SKM-1 treated with dmso at 0.1 percent for 144 hours (cell line): ENCODE measurements around the gene RPAP3.

Experiments used
- DNase-seq: peaks from one replicate; lab custom pipeline; 2025; ENCODE audit not compliant: unreplicated experiment; lab: John Stamatoyannopoulos, UW

The RPAP3 gene

DNA sequence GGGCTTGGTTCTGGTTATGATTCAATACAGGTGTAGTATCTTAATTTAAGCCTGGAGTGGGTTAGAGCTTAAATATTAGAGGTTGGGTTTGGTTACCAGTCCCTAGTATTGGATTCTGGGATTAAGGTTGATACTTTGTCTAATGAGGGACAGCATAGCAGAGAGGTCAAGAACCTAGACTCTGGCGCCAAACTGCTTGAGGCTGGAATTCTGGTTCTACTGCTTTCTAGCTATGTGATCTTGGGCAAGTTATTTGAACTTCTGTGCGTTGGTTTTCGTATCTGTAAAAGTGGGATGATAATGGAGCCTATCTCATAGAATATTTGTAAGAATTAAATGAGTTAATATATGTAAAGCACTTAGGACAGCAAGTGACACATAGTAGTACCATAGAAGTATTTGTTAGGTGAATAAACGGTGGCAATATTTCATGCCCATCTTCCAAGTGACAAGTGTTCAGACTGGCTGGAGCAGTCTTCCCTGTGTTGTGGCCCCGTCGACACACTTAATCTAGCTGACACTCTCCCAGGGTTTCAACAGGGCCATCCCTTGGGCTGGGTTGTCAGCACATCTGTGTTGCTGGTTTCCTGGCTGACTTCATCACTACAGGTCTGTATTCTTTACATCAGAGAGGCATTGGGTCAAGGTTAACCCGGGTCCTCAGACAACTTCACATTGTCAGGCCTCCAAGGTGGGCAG lies 16.5 kb upstream of the RPAP3 start:
- no peak for DNase-seq

DNA sequence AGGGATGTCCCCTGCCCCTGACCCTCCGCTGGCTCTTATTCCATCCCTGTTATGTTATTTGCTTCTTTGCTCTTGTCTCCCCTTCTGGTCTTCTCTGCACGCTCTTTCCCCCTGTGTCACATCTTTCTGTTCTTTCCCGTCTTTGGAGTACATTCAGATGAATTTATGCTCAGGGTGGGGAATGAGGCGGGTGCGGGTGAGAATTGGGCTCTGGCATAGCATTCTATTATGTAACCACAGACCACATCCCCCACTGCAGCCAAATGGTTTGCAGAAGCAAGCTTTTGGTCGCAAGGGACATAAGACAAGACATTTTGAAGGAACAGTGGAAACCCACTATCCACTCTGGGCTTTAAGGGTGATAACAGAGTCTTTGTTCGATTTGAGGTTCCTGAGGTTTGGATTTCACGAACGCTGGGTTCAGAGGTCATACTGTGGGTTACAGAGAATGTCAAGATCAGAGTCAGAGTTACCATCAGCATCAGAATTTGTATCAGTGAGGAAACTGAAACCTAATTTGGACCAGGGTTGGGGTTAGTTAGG lies 15.7 kb upstream of the RPAP3 start:
- DNase-seq = peak; percentile 16

DNA sequence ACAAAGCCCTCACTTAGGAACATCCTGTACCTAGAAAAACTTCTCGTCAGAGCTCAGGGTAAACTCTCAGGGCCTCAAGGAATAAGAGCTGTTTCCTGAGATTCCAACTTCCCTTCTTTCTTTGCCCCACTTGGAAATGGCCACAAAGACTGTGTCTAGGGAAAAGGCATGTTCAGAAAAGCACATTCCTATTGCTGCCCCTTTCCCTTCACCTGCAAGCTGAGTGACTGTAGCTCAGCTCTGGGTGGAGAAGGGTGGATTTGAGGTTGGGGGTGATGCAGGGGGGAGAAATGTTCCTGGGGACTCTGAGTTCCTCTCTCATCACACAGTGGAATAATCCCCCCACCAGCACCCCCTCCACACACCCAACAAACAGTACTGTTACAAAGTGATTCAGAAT lies 12.7 kb upstream of the RPAP3 start:
- no peak for DNase-seq

DNA sequence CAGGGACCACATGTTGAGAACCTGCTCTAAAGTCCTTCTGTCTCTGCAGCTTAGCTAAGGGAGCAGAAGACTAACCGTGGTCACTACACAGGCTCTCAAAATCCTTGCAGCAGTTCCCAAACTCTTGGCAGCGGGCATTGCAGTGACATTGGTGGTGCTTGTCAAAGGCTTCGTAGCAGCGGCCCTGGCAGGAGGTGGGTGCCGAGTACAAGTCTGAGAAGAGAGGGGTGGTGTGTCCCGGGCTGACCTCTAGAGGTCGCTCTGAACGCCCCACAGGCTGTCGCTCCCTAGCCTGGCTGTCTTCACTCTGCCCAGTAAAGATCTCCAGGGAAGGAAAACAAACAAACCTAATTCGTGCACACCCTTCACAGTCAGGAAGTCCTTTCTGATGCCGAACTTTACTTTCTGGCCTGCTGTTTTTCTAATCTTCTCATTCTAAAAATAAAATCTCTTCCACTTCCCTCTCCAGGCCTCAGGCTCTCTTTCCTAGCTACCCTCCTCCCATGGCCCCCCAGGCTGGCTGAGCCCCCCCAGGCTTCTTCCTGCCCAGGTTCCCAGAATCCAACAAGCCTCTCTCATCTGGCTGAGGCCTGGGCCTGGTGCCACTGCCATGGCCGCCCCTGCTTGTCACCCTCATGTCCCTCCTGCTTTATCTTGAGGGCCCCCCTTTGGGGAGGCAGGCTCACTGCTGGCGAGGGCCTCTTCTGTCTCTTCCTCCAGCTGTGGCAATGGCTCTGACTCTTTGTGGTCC lies 11.8 kb upstream of the RPAP3 start:
- peak; percentile 24 for DNase-seq

DNA sequence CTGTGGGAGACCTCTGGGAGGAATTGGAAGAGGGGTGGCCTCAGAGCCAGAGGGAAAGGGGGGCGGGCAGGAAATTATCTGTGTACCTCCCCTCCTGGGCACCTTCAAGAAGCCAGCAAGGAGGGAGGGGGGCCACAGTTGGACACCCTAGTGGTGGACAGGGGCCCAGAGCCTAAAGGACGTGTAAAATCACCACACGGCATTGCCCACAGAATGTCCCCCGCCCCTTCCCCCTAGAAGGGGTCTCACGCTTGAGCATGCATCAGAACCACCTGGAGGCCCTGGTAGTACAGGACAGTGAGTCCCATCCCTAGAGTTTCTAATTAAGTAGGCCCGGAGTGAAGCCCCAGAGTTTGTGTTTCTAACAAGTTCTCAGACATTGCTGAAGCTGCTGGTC lies 11.2 kb upstream of the RPAP3 start:
- DNase-seq = no peak

DNA sequence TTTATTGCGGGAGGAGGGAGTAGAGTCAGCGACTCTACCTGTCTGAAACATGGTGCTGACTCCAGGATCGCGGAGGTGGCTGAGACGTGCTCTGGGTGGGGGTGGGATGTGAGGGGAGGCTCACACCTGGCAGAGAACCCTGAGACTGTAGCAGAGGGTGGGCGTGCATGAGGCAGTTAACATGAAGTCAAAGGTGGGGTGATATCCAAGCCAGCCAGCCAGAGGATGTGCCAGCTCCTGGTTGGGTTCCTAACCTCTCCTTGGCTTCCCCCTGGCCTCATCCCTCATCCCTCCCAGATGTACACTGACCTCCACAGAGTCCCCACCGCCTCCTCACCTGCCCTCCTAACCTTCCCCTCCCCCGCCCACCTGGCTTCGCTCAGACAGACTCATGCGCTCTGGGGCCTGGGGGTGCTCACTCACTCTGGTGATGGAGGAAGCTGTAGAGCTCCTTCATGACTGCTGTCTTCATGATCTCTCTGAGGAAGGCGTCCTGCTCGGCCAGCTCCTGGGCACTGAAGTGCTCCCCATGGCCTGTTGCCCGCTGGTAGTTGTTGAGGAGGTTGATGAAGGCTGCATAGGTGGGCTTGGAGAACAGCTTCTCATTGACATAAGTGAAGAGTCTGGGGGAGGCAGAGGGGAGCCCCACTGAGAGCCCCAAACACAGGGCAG lies 10.2 kb upstream of the RPAP3 start:
- no peak for DNase-seq

DNA sequence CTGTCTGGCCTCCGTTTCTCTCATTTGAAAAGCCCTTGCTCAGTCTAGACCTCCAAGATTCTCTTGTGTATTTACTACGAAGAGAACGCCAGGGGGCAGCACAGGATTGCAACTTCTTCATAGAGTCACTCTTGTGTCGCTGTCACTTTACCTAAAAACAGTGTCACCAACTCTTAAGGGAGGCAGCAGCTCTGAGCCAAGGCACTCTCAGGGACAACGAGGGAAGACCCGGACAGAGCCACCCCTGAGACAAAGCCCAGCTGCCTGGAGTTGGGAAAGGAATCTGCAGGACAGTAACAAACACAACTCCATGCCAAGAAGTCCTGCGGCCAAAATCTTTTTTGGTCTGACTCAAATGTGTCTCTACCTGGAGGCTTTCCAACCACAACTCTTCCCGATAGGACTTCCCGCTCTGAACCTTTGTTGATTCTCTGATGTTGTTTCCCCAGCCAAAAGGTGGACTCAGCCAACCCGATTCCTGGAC lies 9.6 kb upstream of the RPAP3 start:
- DNase-seq = peak; percentile 39

DNA sequence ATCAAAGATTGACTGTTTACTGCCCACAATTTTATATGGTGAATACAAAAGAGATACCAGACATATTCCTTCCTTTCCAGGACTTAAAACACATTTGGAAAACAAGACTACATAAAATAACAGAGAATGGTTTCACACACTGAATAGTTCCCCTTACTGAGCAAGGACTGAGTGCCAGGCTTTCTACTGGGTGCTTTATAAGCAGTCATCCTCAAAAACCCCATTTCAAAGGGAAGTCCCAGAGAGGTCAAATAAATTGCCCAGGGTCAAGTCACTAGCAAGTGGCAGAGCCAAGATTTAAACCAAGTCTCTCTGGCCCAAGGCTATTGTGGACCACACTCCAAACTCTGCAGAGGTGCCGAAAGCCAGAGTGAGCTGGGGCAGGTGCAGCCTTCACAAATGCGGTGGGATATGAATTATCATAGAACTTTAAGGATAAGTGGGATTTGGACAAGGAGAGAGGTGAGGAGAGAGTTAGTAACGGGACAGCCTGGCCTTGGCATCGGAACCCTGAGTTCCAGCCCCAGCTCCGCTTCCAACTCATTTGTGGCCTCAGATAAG lies 9.1 kb upstream of the RPAP3 start:
- no peak for DNase-seq

DNA sequence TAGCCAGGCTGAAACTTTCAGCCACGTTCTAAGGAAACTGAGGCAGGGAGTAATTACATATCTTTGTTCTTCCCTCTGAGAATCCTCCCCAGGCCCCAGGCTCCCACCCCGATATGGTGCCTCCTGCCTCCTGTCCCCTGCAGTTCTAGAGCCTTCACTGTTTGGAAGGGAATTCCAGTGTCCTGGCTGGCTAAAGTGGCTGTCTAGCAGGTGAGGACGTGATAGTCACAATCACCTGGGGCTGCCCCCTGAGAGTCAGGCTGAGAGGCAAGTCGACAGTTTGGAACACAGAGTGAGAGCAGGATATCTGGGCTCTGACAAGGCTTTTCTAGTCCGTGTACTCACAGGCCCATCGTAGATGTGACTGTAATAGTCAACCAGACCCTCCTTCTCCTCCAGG lies 6.3 kb upstream of the RPAP3 start:
- DNase-seq = no peak

DNA sequence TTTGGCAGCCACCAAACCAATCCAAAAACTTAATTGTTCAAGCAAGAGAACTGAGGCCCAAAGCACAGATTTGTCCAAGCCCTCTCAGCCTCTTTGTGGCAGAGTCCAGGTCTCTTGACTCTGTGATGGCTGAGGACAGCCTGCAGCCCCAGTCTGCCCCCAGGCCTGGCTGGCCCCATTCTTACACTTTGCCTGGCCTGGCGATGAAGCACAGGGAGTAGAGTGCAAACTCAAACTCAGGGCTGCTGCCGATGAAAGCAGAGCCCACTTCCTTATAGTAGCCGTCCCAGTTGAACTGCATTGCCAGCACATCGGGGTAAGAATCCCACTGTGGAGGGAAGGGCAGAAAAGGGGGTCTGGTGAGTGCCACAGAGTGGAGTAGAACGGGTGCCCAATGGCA lies 5.6 kb upstream of the RPAP3 start:
- DNase-seq = no peak

DNA sequence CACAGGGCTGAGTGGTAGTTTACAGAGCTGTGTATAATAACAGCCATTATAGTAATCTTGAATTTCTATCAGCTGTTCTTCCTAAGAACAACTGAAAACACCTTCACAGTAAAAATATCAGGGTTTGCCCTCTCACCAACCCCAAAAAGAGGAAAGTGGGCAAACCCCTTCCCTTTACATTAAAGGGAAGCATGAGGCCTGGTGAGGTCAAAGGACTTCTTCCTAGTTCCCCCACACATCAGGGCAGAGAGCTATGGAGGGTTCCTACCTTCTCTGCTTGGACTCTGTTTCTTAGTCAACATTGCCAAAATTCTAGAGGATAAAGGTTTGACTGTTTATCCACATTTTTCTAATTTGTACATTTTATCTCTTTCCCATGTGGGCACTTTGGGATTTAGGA lies 4.4 kb upstream of the RPAP3 start:
- DNase-seq = no peak

DNA sequence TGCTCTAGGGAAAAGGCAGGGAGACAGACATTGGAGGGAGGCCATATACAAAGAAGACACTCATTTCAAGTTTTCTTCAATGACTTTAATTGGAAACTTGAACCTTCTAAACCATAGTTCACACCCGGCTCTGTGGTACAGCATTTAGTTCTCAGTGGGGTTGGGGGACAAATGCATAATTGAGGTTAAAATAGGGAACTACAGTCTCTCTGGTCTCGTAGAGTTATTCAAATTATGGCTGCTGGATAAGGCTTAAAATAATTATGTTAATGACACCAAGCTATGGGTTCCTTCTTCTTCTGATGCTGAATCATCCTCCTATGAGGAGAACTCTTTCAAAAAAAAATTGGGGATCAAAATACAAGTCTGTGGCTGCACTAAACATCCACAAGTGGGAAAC lies 3.8 kb upstream of the RPAP3 start:
- DNase-seq = no peak

DNA sequence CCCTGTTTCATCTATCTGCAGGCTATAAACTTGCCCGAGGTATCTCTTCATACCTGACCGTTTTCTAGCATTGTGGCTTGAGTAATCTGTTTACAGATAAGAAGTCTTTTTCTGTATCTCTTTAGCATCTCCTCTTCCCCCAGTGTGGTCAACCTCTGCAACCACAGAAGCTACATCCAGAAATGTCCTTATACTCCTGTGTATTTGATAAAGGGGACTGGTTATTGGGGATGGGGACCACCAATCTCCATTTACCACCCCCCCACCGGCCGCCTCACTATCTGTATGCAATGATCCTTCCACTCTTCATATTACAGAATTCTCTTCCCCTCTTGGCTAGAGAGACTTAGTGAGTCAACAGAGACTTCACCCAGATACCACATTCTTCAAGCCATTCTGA lies 3.4 kb upstream of the RPAP3 start:
- no peak for DNase-seq

DNA sequence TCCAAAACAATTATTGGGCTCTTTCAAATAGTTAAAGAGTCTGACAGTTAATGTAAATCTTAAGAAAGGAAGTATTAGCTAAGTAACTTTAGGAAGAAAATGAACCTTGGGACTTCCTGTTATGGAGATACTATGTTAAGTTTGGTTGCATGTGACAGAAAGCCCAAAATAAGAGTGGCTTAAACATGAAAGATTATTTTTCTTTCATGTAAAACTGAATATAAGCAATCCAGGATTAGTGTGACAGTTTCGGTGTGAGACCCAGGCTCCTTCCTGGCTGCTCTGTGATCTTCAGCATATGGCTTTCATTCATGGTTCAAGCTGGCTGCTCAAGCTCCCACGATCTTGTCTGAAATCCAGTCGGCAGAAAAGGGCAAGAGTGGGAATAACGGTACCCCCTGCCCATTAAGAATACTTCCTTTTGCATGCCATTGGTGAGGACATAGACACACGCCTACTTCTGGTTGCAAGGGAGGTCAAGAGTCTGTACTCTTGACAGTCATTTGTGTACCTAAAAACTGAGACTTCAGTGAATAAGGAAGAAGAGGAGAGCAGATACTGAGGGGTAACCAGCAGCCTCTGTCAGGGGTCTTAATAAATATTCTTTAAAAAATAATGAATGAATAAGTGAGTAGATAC lies 2.2 kb upstream of the RPAP3 start:
- DNase-seq = no peak

DNA sequence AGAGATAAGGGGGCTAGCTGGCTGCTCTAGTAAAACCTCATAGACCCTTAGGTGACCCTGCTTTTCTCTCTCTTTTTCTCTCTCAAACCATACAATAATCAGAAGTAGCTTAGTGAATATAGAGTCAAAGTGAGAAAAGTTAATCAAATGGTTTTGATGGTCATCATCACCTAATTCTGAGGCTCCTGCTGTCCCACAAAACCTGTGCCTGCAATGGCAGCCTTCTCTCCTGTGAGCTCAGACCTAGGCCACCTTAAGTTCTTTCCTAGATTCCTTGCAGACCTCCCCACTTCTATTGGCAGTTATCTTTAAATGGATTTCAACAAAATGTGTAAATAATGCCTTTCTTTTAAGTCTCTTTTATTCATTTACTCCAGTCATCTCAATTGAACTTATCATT lies 1.5 kb upstream of the RPAP3 start:
- no peak for DNase-seq

DNA sequence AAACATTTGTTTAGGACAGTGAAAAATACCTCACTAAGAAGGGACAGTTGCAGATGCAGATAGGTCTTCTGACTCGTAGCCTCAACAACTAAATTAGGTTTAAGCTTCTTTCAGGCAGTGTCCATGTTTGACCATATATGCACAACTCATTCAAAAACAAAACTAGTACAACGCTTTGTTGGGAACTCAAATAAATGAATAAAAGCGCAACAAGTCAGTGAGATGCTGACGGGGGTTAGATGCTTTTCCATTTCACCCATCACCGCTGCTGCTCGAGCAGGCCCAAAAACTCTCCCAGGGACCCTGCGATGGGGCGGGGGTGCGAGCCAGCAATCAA lies 633 bp downstream of the RPAP3 start:
- no peak for DNase-seq

DNA sequence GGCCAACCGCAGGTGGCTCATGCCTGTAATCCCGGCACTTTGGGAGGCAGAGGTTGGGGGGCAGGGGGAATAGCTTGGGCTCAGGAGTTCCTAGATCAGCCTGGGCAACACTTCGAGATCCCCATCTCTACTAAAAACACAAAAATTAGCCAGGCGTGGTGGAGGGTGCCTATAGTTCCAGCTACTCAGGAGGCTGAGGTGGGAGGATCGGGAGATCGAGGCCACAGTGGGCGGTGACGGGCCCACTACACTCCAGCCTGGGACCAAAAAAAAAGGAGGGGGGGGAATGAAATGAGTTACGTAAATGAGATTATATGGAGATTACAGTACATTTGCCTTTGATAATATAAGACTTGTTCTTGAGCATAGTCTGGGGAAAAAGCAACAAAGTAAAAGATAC lies 1.1 kb downstream of the RPAP3 start:
- no peak for DNase-seq

DNA sequence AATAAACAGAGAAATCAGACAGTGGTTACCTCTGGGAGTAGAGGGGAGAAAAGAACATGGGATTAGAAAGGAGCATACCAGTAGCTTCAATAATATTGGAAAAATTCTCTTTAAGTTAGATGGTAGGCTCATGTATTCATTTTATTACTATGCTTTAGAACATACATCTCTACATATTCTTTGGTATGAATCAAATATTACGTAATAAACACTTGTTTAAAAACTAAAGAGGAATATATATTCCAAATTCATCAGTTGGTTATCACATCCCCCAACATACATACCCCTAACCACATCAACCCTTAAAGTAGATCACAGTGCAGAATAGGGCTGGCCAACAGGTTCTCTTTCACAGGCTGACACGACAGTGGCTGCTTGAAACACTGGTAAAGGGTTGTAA lies 5.6 kb downstream of the RPAP3 start:
- DNase-seq = no peak

DNA sequence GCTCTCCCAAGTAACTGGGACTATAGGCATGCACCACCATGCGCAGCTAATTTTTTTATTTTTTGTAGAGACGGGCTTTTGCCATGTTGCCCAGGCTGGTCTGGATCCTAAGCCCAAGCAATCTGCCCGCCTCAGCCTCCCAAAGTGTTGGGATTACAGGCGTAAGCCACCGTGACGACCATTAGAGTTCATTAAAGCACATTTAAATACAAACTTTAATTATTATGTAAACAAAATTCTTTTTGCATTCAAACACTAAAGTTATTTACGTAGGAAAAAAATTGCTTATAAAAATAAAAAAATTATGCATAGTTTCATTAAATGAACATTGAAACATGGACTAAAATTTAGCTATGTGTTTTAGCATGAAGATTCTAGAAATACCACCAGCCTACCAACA lies 7.2 kb downstream of the RPAP3 start:
- no peak for DNase-seq

DNA sequence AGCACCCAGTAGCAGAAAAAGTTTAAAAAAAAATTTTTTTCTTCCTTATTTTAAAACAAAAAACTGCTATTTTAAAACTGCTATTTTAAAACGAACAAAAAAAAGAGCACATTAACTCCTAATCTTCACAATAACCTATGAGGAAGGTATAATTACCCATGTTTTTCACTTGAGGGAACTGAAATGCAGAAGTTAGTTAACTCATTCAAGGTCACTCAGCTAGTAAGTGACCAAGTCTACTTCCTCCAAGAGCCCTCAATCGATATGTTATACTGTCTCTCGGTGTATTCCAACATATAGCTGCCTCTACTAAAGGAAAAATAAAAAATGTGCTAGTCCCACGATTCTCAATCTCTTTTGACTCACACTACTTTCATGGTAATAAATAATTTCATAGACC lies 7.8 kb downstream of the RPAP3 start:
- DNase-seq = peak; percentile 57

DNA sequence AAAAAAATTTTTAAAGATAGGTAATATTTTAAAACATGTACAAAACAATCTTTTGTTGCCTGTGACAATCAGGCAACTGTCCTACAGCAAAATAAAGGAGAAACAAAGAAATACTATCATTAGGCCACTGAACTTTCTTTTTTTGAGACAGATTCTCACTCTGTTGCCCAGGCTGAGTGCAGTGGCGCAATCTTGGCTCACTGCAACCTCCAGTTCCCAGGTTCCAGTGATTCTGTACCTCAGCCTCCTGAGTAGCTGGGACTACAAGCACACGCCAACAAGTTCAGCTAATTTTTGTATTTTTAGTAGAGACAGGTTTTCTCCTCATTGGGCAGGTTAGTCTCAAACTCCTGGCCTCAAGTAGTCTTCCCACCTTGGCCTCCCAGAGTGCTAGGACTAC lies 16.6 kb downstream of the RPAP3 start:
- DNase-seq = no peak
